Mucosa of gallbladder (tissue), 1 donor: ENCODE data around the gene PRMT5. TPM values are rescaled to one million over a fixed set of nuclear protein-coding genes. Genes with fewer than 3 reads are reported as not detected.
"Not testable (repeated sequence)": the region's sequence is repeated elsewhere in the genome, so short reads cannot be mapped to it uniquely, and the experiment has no call there.

Experiments
- DNase-seq: peaks from one replicate; pipeline ENCODE4 v3.0.0-alpha.2; 2020; ENCODE audit warnings: low spot score
- total RNA-seq: library from RNA; stranded (reverse); gene quantifications from one replicate; pipeline ENCODE4 v1.2.1, GENCODE V29; 2021
- donor health status: DM: no; HTN: no; CAD: no.

Gene PRMT5
- total RNA-seq, 1 donor from 2014 or later, result 51.0 TPM

- DNase-seq, result no peak
These were observed 3.0 kb upstream of the PRMT5 start for GRCh38 chr14:22932146-22932545.

DNA sequence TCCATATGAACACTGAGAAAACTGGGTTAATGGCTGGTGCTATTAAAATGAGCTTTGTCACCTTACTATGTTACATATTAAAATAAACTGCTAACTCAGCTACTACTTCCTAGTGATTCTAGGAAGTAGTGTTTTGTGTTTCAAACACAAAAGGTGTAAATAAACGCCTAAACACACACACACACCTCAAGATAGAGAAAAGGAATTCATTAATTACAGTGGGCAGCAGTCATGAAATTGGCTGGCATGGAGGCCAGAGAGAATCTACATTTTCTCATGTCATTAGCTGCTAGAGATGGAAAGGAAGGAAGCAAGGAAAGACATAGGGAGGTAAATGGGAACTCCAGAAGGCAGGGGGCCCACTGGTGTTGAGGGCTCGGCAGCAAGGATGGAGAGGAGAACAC, 787 bp upstream of the PRMT5 start:
- no peak for DNase-seq

GRCh38 chr14:22928237-22929103, 706 bp downstream of the PRMT5 start:
- DNase-seq, result no peak

DNA sequence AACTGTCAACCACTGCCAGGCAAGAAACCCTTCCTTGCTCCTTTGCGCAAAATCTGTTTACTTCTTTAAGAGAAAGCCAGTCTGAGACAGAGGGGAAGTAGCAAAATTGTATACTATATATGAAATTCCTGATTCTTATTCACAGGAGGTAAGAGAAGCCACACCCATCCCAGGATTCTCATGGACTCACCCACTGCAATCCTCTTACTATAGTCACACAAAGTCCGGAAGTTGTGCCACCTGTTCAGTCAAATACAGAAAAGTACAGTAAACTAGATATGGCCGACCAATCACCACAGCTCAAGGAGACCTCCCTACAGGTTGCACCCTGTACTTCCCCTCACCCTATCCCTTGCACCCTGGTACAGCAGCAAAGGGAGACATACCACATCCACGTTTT, 2.9 kb downstream of the PRMT5 start:
- DNase-seq, result no peak

DNA sequence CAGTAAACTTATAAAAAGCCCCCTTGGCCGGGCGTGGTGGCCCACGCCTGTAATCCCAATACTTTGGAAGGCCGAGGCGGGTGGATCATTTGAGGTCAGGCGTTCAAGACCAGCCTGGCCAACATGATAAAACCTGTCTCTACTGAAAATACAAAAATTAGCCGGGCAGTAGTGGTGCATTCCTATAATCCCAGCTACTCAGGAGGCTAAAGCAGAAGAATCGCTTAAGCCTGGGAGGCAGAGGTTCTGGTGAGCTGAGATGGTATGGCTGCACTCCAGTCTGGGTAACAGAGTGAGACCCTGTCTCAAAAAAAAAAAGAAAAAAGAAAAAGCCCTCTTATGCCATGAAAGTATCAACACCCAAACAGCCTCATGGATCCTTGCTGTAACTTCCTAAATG, 3.7 kb downstream of the PRMT5 start:
- no peak for DNase-seq

DNA sequence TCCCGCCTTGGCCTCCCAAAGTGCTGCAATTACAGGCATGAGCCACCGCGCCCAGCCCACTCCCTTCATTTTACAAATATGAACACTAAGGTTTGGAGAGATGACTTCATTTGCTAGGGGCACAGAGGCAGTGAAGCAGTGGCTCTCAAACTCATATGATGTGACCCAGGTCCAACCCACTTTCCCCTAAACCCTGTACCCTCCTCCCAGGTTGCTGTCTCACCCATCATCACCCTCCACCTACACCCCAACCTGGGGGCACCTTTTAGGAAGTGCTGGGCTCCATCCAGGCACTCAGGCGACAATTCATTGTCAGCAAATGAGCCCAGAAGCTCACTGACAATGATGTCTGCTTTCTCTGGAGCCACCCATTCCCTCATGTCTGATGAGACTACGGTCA, 5.4 kb downstream of the PRMT5 start:
- no peak for DNase-seq

DNA sequence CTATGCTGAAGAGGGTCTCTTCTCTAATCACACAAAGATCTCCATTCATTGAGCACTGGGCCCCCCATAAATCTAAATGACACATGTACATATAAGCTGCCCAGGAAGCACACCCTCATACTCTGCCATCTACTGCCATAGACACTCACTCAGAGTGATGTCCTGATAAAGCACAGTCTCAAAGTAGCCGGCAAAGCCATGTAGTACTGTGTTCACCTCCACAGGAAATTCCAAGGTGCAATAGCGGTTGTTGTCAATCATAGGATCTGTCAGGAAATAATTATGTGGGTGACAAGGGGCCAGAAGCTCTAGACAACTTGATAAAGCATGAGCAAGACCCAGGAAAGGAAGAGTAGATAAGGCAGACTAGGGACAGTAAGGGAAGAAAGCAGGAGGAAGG, 6.9 kb downstream of the PRMT5 start:
- DNase-seq, result no peak

DNA sequence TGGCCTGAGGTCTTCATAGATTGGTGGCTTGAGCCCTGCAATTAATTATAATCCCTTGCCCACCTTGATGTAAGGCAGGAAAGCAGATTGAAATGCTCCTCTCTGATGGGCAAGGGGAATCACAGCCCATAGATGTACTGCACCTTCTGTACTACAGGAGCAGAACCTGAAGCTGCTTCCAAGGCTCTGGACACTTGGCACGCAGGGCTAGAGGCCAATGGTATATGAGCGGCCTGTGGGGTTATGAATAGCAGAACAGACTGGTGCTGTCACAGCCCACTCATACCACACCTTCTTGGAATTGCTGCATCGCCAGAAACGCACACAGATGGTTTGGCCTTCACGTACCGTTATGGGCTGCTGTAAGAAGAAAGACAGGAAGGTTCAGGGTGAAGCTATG, 8.5 kb downstream of the PRMT5 start:
- DNase-seq, result no peak

DNA sequence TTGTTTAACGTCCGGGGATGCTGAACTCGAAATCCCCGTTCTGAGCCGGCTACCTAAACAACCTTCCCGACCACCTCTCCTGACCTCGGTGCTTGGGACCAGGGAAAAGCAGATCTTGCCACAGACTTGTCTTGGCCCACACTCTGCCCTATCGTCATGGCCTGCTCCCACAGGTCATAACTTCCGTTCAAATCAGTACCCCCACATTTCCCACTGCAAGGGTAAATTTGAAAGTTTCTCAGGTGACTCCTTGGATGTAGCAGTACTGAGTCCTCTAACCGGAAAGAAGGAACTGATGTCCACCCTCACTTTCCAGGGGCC, 9.6 kb downstream of the PRMT5 start:
- no peak for DNase-seq

- peak; percentile 100 for DNase-seq
These were observed 10.2 kb downstream of the PRMT5 start, which contains the start of gene RBM23 for GRCh38 chr14:22918804-22919600. Gene RBM23, minus strand, starts transcription at chr14:22919149.

GRCh38 chr14:22915886-22916521, 13.2 kb downstream of the PRMT5 start:
- DNase-seq, result no peak

DNA sequence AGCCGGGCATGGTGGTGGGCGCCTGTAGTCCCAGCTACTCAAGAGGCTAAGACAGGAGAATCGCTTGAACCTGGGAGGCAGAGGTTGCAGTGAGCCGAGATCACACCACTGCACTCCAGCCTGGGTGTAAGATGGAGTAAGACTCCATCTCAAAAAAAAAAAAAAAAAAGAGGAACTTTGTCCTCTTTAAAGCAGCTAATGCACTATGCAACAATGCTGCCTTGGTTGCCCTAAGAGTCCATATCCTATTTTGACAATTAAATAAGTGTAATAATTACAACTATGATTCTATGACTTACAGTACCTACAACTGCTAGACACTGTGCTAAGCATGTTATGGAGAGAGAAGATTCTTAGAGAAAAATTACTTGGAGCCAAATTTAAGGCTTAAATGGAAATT, 14.3 kb downstream of the PRMT5 start:
- not testable (repeated sequence) for DNase-seq

DNA sequence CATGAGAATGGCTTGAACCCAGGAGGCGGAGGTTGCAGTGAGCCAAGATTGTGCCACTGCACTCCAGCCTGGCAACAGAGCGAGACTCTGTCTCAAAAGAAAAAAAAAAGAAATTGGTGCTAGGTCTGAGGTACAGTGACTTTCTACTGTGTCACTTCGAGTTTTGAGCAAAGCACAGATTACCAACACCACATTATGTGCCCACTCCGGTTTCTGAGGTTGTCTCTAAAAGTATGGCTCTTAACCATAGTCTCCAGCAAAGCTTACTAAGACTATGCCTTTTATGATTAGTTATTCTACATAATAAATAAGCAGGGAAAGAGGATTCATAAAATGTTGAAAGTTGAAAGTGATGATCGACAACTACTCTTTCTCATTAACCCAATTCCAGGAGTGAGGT, 18.3 kb downstream of the PRMT5 start:
- no peak for DNase-seq

GRCh38 chr14:22908601-22909000, 20.6 kb downstream of the PRMT5 start:
- DNase-seq, result no peak

GRCh38 chr14:22907429-22907828, 21.7 kb downstream of the PRMT5 start:
- no peak for DNase-seq

DNA sequence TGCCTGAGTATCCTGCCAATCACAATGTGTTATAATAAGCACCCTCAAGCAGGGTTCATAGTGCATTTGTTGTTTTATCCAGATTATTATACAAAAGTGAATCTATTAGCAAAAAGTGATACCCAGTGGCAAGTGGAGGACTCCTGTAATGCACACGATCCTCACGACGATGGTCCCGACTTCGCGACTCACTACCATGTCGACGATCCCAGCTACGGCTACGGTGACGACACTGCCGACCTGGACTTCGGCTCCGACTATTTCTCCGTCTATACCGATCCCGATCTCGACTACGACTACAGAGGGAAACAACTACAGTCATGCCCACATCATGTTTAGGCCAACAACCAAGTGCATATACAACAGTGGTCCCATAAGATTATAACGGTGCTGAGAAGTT, 23.1 kb downstream of the PRMT5 start:
- no peak for DNase-seq

DNA sequence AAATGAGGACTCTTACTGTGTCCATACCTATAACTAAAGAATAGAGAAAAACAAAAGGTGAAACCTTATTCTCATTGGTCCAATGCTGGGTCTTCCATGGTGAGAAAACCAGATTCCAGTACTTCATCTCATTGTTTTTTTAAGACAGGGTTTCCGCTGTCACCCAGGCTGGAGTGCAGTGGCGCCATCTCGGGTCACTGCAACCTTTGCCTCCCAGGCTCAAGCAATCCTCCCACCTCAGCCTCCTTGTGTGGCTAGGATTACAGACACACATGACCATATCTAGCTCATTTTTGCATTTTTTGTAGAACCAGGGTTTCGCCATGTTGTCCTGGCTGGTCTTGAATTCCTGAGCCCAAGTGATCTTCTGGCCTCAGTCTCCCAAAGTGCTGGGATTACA, 23.5 kb downstream of the PRMT5 start:
- DNase-seq, result no peak

DNA sequence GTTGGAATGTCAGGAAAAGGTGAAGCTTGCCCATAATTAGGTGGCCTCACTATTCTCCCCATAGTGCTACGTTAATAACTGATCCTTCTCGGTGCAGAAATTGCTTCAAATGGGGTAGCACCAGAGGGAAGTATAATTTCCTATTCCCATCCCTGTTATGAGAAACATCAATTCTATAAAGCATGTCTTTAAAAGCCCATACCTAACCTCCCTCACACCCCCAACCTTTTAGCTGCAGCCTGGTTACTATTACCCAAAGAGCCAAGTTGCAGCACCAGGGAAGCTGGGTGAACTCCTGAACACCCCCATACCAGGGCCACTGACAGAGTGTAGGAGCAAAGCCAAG, 25.5 kb downstream of the PRMT5 start:
- DNase-seq, result no peak

- no peak for DNase-seq
These were observed 27.4 kb downstream of the PRMT5 start for GRCh38 chr14:22901799-22902198.

DNA sequence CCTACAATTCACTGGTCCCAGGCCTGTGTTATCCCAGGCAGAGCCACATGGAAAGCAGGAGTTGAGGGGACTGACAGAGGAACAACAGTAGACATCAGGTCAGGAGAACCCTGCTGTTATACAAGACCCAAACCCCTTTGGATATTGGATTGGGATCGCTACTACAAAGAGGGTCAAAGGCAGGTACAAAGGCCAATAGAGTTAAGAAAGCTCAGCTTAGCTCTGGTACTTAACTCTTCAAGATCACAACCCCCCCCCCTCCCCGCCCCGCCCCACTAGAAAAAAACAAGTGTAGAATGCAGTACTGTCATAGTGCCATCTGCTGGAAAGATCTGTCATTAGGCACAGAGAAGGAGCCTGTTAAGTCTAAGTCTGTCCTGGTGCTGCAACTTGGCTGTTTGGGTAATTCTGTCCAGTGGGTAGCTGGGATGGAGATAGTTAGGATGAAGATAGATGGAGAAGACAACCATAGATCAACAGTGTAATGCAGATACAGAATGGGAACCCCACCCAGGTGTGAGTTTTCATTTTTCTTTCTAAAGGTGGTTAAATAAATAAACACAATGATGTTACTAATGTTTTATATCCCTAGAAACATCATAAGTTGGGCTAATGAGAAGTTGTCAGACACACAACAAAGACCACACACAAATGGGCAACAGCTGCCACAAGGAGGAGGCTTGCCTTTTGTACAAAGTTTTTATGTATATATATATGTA, 28.9 kb downstream of the PRMT5 start:
- peak; percentile 58 for DNase-seq

- DNase-seq, result no peak
These were observed 30.7 kb downstream of the PRMT5 start for GRCh38 chr14:22898302-22899090.
